ENCODE results near the gene F5.
"Not testable (repeated sequence)": the region's sequence is repeated elsewhere in the genome, so short reads cannot be mapped to it uniquely, and the experiment has no call there.

F5 gene

GRCh38 chr1:169508432-169509338 lies 77.6 kb downstream of the F5 start:
- no peak for DNase-seq

DNA sequence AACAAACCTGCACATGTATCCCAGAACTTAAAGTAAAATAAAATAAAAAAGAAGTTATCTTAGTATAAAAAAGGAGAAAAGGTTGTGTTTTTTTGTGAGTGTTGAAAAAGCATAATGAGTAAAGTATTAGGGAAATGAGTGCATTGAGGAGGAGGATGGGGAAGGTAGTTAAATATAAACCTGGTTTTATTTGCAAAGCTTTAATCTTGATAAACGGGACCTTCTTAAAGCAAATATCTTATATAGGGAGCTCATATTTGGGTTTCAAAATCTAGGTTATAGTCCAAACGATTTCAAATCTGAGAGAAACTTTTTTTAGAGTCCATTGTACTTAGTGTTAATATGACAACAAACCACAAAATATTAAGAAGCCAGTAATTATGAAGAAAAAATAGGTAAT lies 78.9 kb downstream of the F5 start:
- no peak for DNase-seq

- not testable (repeated sequence) for DNase-seq
These were observed 82.7 kb downstream of the F5 start for GRCh38 chr1:169503601-169504000.

DNA sequence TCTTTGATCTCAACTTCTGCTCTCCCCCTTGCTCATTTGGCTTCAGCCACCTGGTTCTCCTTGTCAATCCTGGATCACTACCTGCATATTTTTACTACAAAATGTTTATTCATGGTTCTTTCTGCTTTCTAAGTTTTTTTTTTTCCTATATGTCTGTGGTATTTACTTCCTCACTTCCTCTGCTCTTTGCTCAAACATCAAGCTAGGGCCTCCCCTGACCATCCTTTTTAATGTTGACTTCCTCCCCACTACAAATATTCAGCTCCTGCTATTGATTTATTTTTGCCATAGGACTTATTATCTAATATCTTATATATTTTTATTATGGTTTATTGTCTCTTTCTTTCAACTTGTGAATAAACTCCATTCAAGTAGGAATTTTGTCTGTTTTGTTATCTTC lies 86.5 kb downstream of the F5 start:
- no peak for DNase-seq

DNA sequence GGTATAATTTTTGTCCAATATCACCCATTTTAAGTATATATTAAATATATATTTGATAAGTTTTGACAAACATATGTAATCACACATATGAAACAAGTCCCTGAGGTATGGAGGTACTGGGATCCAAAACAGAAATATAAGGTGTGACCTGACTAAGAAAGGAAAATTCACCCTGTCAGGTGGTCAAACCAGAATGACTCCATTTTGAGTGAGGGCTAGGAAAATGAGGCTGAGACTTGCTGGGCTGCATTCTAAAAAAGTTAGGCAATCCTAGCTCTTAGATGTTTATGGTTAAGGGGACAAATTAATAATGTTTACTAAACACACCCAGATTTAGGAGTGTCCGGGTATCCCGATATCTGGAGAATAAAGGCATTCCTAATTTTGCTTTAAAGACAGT lies 89.0 kb downstream of the F5 start:
- DNase-seq = no peak

GRCh38 chr1:169495916-169496315 lies 90.4 kb downstream of the F5 start:
- no peak for DNase-seq

GRCh38 chr1:169495046-169495775 lies 91.1 kb downstream of the F5 start:
- DNase-seq = no peak

DNA sequence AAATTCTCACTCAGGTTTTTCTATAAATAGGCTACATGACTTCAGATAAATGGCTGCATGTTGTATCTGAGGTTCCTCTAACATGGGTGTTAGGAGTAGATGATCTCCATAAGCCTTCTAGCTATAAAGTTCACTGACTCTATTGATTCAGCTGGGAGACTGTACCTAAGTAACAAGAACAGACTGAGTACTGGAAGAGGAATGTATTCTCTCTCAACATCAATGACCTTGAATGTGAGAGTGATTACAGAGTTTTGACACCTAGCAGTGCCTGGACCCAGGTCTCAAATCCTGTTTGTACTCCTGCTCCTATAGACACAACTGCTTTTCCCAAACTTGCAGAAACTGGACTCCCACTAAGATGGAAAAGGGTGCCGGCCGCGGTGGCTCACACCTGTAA lies 91.9 kb downstream of the F5 start:
- no peak for DNase-seq

- DNase-seq = no peak
These were observed 93.0 kb downstream of the F5 start for GRCh38 chr1:169493251-169493650.

DNA sequence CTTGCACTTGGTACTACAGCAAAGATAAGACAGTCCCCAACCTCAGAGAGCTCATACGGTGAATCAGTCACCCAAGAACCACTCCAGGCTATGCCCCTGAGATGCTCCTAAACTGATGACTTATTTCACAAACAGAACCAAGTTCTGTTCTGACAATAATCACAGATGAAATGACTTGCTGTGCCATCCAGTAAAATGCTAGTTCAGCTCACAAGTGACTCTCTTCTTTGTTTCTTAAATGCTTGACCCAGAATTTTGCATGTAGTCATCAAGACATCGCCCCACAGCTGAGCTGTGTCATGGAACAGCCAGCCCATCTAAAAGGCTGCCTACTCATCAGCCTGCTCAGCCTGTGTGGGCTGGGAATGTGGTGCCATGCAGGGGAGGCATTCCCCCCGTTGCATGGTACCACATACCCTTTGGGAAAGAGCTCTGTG lies 94.4 kb downstream of the F5 start:
- DNase-seq = no peak

- DNase-seq = no peak
These were observed 98.1 kb downstream of the F5 start for GRCh38 chr1:169488157-169488556.

DNA sequence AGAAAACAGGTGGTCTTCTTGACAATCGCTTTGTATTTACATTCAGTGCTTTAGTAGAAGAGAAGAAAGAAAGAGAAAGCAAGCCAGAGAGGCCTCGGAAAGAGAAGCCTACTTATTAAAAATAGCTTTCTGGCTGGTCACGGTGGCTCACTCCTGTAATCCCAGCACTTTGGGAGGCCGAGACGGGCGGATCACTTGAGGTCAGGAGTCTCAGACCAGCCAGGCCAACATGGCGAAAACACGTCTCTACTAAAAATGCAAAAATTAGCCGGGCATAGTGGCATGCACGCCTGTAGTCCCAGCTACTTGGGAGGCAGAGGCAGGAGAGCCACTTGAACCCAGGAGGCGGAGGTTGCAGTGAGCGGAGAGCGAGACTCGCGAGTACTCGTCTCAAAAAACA lies 98.7 kb downstream of the F5 start:
- DNase-seq = no peak

DNA sequence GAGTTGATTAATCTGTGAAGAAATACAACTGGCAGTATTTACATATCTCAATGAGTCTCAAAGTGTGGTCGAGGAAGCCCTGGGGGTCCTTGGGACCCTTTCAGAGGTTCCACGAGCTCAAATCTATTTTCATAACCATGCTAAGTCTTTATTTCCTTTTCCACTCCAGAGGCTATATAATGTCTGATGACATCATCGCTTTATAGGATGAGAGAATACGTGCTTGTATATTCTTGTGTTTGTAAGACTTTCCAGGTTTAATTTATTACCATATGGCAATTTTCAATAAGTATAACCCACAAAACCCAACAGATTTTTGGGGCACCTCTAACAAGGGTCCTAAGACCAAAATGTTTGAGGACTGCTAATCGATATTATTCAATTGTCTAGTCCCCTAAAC lies 99.1 kb downstream of the F5 start:
- no peak for DNase-seq

DNA sequence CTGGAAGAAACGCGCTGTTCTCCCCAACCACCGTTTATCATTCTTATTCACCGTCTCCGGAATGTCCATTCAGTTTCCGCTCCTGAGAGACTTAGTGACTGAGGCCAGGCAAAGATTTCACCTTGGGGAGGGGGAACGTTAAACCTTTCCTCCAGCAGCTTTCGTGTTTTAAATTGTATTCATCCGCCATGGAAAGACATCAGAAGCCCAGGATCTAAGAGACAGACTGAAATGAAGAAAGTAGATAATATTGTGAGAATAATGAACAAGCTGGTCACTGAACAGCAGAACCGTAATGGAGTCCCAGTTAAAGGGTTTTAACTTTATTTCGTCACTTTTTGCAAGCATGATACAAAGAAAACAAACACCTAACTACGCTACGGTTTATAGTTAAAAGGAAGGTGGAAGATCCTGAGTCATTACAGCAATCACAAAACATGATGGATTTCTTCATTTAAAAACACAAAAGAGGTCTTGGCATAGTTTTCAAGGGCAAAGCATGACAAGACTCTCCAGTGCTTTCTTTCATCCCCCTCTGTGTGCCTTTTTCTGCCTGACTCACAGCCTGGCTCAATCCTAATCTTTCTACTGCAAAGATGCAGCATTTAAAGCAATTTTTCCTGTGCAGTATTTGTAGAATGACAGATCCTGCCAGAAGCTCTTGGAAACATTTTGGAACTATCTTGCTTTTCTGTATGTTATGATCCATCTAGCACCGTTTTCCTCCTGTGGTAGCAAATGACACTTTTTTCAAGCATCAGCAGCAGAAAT lies 99.8 kb downstream of the F5 start:
- no peak for DNase-seq

DNA sequence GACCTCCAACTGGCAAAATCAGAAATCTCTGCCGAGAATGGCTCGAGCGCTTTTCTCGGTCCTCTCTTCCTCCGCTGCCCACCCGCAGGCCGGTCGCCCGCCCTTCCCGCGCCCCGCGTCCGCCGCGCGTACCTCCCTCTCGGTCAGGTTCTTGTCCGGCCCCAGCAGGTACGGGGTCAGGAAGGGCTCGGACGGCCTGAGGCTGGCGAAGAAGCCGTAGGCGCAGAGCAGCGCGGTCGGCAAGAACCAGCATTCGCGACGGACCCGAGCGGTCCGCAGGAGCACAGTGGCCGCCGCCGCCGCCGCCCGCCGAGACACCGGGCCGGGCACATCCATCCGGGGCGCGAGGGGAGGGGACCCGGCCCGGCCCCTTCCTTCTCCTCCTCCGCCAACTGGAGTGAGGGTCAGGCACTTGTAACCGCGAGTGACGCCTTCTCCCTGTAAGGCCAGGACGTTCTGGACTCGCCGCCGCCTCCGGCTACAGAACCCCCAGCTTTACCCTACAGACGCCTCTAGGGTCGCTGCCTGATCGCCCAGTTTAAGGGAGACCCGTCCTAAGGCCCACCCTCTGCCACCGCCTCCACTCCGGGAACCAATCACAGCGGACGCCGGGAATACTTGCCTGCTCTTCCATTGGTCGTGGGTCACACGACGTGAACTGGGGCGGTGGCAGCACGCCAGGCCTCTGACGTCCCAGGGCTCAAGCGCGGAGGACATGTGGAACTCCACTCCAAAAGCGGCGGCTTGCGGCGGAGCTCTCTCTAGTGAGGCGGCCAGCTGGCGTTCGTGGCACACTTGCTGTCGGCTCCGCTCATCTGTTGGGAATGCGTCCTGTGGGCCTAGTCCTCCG lies 100.6 kb downstream of the F5 start, which contains the start of gene SLC19A2:
SLC19A2 (minus strand) TSS at position 514 of the 850 bp plus-strand sequence; CDS start at position 336, 178 bp downstream.
- peak; percentile 98 for DNase-seq

GRCh38 chr1:169484683-169485430 lies 101.4 kb downstream of the F5 start:
- no peak for DNase-seq

GRCh38 chr1:169484101-169484500 lies 102.2 kb downstream of the F5 start:
- DNase-seq = no peak

GRCh38 chr1:169483500-169483966 lies 102.7 kb downstream of the F5 start:
- DNase-seq = no peak

DNA sequence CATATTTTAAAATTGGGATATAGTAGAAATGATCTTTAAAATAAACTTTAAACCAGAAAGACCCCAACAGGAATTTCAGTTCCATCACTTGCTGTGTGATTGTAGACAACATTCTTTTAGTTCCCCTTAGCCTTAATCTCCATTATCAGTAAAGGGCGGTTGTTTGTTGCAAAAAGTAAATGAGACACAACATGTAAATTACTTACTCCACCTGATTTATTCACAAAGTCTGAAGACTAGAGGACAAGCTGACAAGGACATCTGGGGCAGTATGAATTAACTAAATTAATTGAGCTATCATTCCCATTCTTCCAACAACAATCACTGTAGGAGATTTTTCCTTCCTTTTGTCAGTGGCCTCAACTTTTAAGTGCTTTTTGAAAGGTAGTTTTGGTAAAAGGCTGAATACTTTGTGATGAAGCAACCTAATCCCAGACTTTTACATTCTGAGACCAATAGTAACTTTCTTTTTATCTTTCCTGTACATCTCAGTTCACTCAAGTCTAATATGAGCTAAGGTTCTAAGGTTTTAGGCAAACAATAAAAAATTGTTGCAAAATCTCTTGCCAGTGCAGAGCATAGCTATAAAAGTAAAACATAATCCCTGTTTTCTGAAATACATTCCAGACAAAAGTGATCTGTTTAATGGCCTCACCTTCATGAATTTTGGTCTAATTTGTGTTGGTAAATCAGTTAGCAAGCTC lies 106.8 kb downstream of the F5 start:
- no peak for DNase-seq

GRCh38 chr1:169478094-169478672 lies 108.1 kb downstream of the F5 start:
- no peak for DNase-seq

Measured in SIG-M5 (cell line).